Activated CD8-positive, alpha-beta memory T cell treated with anti-CD3 and anti-CD28 coated beads for 24 hours (primary cell): ENCODE measurements around the gene CEACAM4.
"Not testable (repeated sequence)": the region's sequence is repeated elsewhere in the genome, so short reads cannot be mapped to it uniquely, and the experiment has no call there.

Experiments used
- DNase-seq: peaks from one replicate; pipeline ENCODE4 v3.0.0-alpha.2; 2020

Gene CEACAM4

DNA sequence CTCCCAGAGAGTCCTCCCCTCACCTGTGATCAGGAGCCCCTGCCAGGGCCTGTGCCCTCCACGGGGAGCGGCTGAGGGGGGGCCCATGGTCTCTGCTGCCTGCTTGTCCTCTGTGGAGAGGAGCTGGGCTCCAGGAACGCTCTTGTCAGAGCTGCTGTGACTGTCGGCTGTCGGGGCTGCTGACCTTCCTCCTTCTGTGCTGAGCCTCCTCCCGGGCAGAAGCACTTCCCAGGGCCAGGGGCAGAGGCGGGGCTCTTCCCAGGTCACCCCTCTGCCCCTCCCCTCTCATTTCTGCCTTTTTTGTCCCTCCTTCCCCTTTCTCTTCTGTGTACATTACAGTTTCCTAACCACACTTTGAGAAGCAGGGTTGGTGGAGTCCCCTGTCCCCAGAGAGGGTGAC, at the start of gene CEACAM4:
TSS of gene CEACAM4 (minus strand) at position 198 of the 400 bp plus-strand sequence. CDS start at position 87, 111 bp downstream.
- DNase-seq, result peak; percentile 28

DNA sequence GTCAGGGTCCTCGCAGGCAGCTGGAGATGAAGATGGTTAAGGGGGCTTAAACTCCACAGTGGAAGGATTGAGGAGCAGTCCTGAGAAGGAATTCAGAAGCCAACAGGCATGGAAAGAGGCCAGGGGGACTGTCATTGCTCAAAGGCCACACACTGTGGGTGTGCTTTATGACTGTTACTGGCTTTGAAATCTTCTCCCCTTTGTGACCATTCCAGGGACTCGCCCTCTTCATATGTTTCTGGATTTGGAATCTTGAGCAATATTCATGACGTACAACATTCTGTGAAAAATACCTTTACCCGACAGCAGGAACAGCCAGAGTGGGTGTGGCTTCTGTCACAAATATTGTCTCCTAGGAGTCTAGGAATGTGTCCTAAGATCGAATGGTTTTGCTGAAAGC, 44.6 kb upstream of the CEACAM4 start:
- no peak for DNase-seq

DNA sequence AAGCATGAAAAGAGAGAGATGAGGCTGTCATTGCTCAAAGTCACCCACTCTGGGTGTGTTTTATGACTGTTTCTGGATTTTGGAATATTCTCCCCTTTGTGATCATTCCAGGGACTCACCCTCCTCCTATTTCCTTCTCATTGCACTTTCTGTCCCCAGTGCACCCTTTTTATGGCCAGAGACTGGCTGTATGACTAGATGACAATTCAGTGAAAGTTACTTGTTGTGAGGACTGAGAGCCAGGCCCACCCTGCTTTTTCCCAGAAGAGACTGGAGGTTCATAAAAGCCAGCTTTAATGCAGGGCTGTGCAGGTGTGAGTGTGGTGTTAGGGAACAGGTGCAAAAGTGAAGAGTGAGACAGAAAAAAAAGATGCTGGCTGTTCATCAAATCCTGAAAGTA, 43.9 kb upstream of the CEACAM4 start:
- DNase-seq, result no peak

DNA sequence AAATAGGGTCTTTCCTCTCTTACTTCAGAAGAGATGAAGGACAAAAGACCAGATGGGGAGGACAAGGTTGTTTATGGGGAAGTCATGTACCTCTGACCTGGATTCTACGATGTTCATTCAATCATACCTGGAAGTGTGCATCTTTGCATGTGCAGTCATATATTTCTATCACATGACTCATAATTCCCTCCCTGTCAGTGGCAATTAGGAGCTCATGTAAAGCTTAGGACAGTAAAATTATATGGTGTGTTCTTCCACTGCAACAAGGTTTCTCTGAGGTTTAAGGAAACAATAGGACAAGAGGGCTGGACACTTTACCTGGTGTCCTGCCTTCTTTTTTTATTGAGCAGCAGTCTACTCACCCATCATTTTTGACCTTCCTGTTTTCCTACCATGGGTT, 41.4 kb upstream of the CEACAM4 start:
- no peak for DNase-seq

DNA sequence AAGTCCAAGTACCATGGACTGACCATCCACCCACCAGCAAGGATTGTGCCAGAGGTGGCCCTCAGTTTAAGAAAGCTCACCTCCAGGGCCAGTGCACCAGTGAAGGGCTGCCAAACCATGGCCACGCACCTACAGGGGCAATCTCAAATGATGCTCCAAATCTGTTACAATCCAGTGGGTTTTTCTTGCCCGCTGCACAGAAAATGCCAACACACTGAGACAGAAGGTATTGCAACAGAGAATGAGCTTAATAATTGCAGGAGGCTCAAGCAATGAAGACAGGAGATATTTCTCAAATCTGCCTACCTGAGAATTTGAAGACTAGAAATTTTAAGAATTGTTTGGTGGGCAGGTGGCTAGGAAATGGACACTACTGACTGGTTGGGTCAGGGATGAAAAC, 39.2 kb upstream of the CEACAM4 start:
- DNase-seq, result no peak

DNA sequence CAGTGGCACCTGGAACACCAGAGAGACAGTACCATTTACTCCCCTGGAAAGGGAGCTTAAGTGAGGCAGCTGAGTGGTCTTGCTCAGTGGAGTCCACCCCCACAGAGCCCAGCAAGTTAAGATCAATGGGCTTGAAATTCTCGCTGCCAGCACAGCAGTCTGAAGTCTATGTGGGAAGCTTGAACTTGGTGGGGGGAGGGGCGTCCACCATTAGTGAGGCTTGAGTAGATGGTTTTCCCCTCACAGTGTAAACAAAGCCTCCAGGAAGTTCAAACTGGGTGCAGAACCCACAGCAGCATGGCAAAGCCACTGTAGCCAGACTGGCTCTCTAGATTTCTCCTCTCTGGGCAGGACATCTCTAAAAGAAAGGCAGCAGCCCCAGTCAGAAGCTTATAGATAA, 30.3 kb upstream of the CEACAM4 start:
- DNase-seq, result no peak

DNA sequence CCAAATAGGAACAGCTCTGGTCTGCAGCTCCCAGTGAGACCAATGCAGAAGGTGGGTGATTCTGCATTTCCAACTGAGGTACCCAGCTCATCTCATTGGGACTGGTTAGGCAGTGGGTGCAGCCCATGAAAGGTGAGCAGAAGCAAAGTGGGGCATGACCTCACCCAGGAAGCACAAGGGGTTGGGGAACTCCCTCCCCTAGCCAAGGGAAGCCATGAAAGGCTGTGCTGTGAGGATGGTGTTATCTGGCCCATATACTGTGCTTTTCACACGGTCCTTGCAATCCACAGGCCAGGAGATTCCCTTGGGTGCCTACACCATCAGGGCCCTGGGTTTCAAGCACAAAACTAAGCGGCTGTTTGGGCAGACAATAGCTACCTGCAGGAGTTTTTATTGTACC, 29.9 kb upstream of the CEACAM4 start:
- not testable (repeated sequence) for DNase-seq

DNA sequence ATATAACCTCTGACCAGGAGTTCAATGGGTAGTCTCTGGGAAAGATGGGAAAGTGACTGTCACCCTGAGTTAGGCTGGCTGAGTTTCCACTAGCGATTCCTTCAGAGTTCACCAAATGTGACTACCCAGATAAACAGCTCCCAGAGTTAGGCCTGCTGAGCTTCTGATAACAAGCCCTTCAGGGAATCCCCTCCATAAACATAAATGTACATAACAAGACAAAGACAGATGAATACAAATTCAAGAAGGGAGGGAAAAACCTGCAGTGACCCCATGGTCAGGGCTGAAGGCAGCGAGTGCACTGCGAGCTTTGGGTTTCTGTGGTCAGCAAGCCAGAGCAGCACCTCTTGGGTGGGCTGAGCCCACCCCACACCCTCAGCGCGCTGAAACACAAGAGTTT, 25.4 kb upstream of the CEACAM4 start:
- DNase-seq, result no peak

DNA sequence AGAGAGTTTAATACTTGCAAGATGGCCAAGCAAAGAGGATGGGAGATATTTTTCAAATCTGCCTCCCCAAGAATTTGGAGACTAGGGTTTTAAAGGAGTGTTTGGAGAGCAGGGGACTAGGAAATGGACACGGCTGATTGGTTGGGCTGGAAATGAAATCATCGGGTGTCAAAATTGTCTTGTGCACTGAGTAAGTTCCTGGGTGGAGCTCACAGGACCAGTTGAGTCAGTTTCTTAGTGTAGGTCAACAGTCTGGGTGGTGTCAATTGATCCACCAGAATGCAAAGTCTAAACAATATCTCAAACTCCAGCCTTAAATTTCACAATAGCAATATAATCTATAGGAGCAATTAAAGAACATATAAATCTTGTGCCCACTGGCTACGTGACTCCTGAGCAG, 23.0 kb upstream of the CEACAM4 start:
- DNase-seq, result no peak

DNA sequence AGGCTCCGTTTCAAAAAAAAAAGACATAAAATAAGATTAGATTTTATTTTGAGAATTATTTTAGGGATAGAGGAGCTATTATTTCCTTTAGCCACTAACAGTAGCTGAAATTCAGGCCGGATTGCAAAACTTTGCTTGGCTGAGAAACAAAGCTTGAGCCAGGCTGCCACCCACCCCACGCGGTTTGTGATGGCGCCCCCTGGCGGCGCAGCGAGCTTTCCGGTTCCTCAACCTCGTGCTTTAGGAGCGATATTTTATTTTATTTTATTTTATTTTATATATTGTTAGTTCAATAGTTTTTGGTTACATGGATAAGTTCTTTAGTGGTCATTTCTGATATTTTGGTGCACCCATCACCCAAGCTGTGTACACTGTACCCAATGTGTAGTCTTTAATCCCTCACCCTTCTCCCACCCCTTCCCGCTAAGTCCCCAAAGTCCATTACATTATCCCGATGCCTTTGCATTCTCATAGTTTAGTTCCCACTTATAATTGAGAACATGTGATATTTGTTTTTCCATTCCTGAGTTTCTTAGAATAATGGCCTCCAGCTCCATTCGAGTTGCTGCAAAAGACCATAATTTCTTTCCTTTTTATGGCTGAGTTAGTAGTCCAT, 19.8 kb upstream of the CEACAM4 start:
- peak; percentile 77 for DNase-seq

DNA sequence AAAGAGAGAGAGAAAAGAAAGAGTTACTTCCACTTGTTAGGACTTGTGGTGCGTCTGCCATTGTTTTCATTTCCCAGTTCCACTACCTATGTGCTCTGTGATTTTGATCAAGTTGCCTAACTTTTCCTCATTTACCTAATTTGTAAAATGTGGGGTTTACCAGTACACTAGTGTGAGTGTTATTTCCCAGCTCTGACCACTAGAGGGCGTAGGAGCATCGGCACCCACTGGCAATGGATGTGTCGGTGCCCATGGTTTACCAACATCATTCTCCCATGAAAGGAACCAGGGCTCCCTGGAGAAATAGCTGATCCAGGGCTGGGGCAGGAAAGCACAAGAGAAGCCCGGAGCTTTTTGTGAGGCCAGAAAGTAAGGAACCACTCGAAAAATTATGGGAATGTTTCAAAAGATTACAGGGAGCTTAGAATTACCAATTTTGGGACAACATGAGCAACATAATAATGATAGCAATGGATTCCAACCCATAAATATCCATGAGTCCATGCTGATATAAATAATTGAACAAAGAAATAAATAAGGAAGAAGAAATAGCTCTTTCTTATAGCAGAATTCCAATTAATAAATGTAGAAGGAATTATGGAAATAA, 15.1 kb upstream of the CEACAM4 start:
- DNase-seq, result peak; percentile 85

DNA sequence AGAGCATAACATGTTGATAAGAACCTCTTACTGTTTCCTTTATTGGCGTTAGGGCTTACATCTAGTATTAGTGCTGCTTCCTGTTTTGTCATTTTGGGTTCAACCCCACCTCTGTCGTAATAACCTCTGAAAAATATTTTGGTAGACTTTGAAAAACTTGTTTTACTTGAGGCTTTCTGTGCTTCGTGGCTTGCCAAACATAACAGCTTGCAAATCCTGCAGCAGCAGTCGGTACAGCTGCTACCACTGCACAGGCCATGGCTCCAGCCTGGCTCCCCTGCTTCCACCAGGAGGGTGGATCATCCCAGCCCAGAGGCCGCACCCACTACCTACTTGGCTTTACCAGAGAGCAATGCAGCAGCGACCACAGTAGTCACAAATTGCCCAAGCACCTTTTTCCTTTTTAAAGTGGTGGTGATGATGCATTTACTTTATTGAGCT, 11.8 kb upstream of the CEACAM4 start:
- DNase-seq, result no peak

DNA sequence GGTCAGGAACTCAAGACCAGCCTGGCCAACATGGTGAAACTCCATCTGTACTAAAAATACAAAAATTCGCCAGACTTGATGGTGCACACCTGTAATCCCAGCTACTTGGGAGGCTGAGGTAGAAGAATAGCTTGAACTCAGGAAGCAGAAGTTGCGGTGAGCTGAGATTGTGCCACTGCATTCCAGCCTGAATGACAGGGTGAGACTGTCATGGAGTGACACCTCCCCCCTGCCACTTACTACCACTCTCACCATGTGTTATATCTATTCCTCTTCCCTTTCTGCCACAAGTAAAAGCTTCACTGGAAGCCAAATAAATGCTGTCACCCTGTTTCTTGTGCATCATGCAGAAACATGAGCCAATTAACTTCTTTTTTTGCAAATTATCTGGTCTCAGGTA, 10.6 kb upstream of the CEACAM4 start:
- DNase-seq, result no peak

DNA sequence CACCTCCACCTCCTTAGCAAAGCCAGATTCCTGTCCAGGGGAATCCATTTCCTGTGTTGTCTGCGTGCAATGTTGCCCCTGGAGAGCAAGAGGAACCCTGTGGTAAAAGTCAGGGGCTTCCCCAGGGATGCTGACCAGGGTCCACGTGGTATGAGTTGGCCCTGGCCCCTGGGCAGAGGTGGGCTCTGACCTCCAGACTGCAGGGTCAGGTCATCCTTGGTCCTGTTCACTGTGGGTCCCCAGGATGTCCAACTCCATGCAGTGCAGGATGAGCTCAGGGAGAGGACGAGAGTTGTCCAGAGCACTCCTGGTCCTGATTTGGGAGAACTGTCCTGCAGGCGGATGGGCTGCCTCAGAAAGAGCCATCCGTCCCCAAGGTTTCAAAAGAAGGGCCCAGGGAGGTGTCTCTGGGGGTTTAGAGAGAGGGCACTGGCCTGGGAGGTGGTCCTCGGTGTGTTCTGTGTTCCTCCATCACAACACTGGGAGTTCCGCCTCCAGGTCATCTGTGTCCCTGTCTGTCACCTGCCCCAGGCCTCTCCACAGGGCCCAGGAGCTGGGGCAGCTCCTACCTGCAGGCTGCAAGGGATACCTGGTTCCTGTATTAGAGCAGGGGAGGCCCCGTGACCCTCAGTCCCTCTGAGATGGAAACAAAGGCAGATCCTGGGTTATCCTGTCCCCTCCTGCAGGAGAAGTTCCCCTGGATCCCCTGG, 1.2 kb upstream of the CEACAM4 start:
- peak; percentile 50 for DNase-seq

DNA sequence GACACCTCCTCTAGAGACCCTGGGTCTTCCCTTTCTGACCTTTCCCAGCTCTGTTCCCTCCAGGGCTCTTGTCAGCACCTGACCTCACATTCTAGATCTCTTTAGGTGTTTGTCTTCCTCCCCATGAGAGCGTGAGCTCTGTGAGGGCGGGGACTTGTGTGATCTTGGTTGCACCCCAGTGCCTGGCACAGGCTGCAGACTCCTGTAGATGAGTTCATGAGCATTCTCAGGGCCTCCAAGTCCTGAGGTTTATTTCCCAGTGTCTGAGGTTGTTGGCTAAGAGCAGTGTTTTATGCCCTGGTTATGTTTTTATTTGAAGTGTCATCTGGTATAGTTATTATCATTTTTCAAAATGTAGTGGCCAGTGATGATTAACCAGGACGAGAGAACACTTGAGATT, 596 bp downstream of the CEACAM4 start:
- peak; percentile 42 for DNase-seq

DNA sequence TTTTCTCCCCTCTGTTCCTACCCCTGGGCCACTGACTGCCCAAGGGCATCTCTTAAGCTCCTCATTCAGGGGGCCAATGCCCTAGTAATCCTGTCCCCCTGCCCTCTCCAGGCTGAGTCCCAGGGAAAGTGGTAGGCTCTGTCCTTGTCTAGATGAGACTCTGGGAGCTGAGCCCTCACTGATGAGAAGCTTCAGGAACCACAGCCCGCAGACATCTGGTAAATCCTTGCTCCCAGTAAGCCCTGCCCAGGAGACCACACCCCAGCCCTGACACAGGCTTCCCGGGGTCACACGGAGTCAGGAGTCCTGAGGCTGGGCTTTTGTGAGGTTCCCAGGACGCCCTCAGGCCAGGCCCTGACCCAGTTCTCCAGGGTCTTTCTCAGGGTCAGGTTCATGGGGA, 1.9 kb downstream of the CEACAM4 start:
- DNase-seq, result peak; percentile 46

DNA sequence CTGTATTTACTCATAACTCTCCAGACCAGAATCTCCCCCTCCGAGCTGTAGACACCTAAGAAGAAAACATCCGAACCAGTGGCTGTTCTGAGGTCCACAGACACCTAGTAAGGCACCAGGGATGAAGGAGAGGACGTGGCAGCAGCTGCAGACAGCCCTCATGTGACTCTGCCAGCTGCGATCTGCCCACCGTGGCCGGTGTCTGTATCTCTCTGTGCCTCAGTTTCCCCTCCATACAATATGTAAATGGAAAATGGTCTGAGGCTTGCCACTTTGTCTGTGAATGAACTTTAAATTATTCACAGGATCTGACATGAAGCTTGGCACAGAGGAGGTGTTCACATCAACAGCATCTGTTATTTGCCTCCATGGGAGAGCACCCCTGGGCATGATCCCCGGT, 2.4 kb downstream of the CEACAM4 start:
- peak; percentile 24 for DNase-seq

DNA sequence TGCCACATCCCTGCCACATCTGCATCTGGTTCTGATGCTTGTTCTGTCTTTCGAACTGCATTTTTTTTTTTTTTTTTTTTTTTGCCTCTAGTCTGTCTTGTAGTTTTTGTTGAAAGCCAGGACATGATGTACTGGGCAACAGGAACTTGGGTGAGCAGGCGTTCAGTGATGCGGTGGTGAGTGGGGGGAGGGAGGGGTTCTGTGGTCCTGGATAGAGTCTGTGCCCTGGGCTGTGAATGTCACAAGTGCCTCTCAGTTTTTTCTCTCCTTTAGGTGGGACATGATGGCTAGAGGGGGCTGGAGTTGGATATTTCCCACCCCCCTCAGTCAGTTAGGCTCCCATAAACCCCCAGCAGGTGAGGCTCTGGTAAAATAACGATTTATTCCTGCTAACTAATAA, 3.5 kb downstream of the CEACAM4 start:
- DNase-seq, result peak; percentile 26

DNA sequence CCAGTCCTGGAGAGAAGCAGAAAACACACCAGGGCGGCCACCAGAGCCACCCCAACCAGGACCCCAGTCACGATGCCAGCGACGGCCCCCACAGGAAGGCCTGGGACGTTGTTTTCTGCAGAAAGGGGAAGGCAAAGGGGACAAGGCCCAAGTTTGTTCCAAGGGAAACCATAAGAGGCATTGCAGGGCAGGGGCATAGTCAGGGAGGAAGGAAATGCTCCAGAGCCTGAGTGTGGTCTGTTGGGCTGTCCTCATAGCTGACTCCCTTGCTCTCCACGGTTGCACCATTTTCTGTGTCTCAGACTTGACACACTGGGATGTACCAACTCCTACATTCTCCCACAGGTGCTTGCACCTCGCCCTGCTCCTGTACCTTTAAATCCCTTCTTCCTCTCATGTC, 5.2 kb downstream of the CEACAM4 start:
- DNase-seq, result peak; percentile 33

DNA sequence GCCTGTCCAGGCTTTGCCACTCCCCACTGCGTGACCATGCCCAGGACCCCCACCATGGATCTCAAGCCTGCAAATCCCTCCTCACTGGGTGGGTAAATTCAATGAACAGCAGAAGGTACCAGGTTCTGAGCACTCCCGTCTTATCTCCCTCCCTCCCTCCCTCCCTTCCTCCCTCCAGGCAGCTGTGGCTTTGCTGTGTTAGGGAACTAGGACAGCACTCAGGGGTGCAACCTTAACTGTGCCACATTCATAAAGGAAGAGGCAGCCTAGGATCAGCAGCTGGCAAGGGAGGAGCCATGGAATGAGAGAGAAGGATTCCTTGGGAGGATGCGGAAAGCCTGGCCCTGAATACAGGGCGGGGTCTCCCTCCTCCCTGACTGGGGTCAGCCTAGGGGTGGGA, 5.6 kb downstream of the CEACAM4 start:
- peak; percentile 4 for DNase-seq

DNA sequence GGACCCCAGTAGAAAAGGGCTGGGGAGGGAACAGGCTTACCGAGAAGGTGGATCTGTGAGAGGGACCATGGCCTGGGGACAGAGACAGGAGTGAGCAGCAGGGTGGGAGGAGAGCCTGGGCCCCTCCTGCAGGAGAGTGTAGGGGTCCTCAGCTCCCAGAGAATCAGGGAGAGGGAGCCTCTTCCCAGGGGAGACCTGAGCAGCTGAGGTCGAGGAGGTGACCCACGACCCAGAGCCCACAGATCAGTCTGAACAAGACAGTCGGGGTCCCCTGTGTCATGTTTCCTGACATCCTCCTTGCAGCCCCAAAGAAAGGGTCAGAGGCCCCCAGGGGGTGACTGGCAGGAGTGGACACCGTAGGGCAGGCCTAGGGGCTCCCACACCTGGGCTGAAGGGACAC, 6.7 kb downstream of the CEACAM4 start:
- peak; percentile 9 for DNase-seq

DNA sequence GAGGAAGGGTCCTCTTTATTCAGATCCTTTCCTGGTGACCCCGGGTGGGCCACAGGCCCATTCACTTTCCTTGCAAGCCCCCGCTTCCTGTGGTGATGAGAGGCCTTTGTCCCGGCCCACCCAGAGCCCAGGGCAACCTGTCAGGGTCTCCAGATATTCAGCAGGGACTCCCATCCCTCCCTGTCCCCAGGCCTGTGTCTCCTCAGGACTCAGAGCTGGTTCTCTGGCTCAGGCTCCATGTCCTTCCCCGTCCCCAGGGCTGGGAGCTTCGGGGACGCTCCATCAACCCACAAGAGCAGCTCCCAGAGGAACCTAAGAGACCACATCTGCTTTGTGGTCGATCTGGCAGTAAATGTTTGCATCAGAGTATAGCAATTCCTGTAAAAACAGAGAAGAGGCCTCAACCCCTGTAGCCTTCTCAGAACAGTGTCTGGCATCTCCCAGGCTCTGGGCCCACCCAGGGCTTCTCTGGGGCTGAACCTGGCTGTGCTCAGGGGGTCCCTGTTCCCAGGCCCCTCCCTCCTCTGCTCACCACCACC, 7.8 kb downstream of the CEACAM4 start:
- peak; percentile 42 for DNase-seq

DNA sequence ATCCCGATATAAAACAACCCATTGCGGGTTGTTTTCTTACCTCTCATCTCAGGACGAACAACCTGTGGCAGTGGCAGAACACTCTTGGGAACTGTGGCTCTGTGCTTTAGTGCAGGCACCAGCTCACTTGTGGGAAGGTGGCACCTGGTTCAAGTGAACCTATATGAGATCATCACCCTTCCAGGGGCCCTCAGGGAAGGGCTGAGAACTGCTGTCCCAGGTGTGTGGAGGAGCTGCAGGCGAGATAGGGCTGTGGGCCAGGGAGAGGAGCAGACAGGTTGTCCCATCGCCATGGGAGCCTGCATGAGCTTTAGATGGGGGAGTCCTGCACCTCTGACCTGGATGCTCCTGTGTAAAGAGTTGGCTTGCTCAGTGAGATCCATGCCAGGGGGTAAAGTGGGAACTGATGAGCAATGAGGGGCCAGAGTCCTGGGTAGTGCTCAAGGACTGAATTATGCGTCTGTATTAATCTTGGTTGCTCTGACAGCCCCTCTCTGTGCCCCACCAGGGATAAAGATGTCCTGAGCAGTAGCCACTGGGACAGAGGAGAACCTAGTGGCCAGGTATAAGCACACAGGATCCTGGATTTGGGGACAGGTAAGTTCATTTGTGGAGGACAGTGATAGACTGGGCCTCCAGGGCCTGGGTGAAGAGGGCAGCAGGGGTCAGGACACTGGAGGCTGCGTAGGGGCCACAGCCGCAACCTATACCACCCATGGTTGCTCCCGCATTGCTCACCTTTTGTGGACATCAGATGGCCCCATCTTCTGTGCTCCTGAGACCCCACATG, 8.7 kb downstream of the CEACAM4 start:
- DNase-seq, result peak; percentile 52
